Measurements from ENCODE around the gene WDR45B. TPM values are rescaled to one million over a fixed set of nuclear protein-coding genes. Genes with fewer than 3 reads are reported as not detected.

Gene WDR45B
- total RNA-seq, 1 experiment from 2014 or later: 78.4 TPM

DNA sequence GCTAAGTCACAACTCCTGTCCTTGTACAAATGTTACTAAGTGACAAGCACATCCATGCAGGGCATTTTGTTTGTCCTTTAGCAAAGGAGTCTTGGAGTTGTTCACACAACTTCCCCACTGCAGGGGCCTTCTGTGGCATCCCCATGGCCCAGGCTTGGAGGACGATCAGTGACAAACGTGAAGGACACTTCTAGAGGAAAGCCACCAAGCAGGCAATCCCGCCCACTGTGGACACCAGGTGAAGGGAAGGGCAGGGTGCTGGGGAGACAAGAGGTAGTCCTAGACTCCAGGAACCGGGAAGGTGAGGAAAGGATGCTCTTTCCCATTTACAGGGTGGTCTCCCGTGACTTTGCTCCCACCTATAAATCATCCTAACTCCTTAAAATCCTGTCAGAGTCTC, 4.1 kb downstream of the WDR45B start:
- DNase-seq (ENCODE audit: low read depth, low spot score): no peak
- in situ Hi-C loops (cut with HindIII; ENCODE audit: low pct_unique_long_range_greater_than_20kb, low sequenced_read_pairs): no loop called here

DNA sequence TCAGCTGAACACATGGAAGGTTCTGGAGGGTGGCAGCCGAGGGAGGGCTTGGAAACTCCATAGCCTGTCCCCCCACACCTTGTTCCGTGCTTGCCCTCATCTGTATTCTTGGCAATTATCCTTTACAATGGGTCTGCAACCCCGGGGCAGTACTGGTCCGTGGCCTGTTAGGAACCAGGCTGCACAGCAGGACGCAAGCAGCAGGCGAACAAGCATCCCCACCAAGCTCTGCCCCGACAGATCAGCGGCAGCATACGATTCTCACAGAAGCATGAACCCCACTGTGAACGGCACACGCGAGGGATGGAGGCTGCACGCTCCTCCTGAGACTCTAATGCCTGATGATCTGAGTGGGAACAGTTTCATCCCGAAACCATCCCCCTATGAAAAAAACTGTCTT, 6.2 kb downstream of the WDR45B start:
- in situ Hi-C loops (cut with HindIII; ENCODE audit: low pct_unique_long_range_greater_than_20kb, low sequenced_read_pairs): no loop called here
- no peak for DNase-seq (ENCODE audit: low read depth, low spot score)

DNA sequence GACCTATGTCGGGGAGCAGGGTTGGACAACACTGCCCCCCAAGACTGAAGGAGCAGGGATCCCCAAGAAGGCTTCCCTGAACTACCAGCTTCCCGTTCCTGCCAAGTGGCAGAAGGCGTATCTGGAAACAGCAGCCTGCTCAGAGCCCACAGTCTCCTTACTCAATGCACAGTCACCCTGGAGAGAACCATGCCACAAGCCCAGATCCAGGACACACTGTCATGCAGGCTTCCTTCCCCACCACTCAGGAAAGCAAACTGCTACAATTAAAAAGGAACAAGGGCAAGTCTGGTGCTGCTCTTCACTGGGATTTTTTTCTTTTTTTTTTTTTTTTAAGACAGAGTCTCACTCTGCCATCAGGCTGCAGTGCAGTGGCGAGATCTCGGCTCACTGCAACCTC, 8.2 kb downstream of the WDR45B start:
- in situ Hi-C loops (cut with HindIII; ENCODE audit: low pct_unique_long_range_greater_than_20kb, low sequenced_read_pairs): no loop called here
- DNase-seq (ENCODE audit: low read depth, low spot score): no peak

DNA sequence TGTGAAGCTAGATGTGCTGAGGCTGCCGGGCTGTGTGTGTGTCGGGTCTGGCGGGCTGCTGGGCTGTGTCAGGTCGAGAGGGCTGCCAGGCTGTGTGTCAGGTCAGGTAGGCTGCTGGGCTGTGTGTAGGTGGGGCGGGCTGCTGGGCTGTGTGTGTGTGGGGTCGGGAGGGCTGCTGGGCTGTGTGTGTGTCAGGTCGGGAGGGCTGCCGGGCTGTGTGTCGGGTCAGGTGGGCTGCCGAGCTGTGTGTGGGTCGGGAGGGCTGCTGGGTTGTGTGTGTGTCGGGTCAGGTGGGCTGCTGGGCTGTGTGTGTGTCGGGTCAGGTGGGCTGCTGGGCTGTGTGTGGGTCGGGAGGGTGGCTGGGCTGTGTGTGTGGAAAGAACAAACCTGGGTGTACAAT, 8.6 kb downstream of the WDR45B start:
- in situ Hi-C loops (cut with HindIII; ENCODE audit: low pct_unique_long_range_greater_than_20kb, low sequenced_read_pairs): no loop called here

DNA sequence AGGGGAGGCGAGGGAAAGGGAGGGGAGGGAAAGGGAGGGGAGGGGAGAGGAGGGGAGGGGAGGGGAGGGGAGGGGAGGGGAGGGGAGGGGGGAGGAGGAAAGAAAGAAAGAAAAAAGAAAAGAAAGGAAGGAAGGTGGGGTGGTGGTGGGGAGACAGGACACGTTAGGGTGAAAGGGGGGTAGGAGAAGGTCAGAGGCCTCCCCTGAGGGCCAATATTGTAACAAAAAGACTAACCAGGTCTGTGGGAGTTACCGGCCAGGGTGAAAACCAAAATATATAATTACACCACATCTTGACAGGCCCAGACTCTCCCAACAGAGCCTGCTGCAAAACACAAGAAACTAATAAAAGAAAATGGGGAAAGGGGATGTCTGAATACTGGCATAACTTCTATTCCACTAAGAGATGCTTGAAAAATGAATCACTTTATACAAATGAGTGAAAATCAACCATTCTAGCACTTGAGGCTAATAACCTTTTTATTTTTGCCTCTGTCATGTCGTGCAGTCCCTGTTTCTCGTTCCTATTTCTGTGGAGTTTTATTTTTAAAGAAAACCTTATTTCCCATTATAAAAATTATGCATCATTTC, 10.0 kb downstream of the WDR45B start:
- in situ Hi-C loops (cut with HindIII; ENCODE audit: low pct_unique_long_range_greater_than_20kb, low sequenced_read_pairs): no loop called here
- no peak for DNase-seq (ENCODE audit: low read depth, low spot score)

More for the DNA sequence above, 8.6 kb downstream of the WDR45B start:
- DNase-seq (ENCODE audit: low read depth, low spot score): no peak

DNA sequence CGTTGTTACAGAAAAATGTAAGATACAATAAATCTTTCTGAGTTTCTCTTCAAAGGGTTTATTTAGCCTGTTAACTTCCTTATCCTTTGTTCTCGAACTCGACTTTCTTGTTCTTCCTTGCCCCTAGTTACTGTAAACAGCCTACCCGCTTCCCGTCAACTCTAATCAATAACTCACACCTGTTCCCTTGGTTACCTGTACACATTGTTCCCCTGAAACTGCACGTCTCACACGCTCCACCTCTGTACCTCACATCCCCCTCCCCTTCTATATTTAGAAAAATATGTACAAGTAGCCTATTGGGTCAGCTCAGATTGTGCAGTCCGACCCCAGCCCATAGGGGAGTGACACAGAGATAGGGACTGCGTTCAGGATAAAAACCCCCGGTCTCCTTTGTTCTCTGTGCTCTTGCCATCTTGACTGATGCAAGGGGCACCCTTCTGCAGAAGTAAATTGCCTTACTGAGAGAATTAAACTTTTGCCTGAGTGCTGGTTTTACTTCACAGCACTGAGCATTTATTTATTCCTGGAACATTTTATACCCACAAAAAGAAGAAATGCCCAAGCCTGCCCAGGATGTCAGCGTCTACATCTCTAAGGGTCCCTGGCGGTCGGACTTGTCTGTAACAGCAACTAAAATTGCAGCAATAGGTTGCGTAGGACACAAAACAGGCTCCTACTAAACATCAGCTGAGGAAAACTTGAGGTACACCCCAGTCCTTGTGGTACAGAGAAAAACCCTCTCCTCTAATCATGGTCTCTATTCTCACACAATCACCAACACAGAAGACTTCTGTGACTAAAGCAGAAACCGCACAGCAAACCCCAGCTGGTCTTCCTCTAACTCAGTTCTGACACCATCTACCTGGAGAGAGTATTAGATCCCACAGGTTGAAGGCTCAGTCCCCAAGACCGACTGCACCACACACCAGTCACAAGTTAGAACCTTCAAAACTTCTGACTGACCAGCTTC, 11.3 kb downstream of the WDR45B start:
- in situ Hi-C loops (cut with HindIII; ENCODE audit: low pct_unique_long_range_greater_than_20kb, low sequenced_read_pairs): no loop called here
- no peak for DNase-seq (ENCODE audit: low read depth, low spot score)

DNA sequence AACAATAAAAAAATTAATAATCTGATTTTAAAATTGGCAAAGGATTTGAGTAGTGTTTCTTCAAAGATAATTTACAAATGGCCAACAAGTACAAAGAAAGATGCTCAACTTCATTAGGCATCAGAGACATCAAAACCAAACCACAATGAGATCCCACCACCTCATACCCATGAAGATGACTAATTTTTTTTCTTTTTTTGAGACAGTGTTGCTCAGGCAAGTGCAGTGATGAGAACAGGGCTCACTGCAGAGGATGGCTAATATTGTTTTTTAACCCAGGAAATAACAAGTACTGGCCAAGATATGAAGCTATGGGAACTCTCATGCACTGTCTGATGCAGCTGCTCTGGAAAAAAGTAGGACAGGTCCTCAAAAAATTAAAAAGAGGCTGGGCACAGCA, 14.9 kb downstream of the WDR45B start:
- in situ Hi-C loops (cut with HindIII; ENCODE audit: low pct_unique_long_range_greater_than_20kb, low sequenced_read_pairs): no loop called here
- DNase-seq (ENCODE audit: low read depth, low spot score): no peak

DNA sequence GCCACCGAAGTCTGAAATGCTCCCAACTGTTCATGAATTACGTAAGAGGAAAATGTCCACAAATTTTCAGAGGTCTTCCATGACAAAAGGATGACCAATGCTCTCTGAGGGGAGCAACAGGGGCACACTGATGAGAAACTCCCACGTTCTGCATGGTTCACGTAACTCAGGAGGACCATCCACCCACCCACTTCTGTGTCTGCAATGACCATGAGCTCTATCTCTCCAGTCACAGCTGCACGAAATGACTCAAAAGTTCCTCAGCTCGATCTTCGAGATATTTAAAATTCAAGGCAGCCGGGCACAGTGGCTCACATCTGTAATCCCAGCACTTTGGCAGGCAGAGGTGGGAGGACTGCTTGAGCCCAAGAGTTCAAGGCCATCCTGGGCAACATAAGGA, 15.8 kb downstream of the WDR45B start:
- in situ Hi-C loops (cut with HindIII; ENCODE audit: low pct_unique_long_range_greater_than_20kb, low sequenced_read_pairs): no loop called here
- no peak for DNase-seq (ENCODE audit: low read depth, low spot score)

DNA sequence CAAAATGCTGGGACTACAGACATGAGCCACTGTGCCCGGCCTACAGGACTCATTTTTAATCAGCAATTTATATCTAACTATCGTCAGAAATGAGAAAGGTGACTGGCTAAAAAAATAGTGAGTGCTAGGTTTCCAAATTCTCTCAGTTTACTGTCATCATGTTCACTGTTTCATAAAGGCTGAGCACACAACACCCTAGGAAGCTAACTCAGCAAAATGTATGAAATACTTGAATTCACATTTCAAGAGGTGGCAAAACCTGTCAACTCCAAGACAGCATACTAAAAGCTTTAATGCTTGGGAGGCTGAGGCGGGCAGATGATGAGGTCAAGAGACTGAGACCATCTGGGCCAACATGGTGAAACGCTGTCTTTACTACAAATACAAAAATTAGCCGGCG, 16.7 kb downstream of the WDR45B start:
- DNase-seq (ENCODE audit: low read depth, low spot score): no peak
- in situ Hi-C loops (cut with HindIII; ENCODE audit: low pct_unique_long_range_greater_than_20kb, low sequenced_read_pairs): no loop called here

DNA sequence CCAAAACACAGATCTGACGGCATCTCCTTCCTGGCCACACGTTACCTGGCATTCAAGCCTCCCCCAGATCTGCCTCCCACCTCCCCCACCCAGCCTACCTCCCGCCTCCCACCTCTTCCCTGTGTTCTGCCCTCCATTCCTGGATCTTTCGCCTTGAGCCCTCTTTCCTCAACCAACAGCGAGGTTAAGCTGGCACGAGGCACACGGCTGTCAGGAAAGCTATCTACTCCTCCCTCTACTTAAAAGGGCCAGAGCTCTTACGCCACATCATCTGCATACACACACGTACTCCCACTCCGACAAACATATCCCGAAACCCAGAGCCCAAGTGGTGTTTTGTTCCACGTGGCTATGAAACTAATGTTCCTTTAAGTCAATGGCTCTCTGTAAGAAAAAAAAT, 18.0 kb downstream of the WDR45B start:
- DNase-seq (ENCODE audit: low read depth, low spot score): no peak
- in situ Hi-C loops (cut with HindIII; ENCODE audit: low pct_unique_long_range_greater_than_20kb, low sequenced_read_pairs): no loop called here

DNA sequence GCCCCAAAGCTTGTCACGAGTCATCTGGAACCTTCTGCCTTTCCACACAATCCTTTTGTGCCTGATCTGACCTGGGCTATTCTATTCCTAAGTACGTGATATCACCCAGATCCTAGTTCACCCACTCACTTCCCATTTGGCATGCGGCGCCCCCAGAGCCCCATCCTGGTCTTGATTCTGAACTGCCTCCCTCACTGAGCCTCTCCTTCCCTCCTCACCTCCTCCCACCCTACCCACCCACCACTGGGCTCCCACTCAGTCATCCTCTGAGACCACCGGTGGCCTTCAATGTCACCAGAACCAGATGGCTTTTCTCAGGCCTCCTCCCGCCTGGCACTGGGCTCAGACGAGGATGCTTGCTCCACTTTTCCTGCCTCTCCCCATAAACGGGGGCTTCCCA, 18.5 kb downstream of the WDR45B start:
- in situ Hi-C loops (cut with HindIII; ENCODE audit: low pct_unique_long_range_greater_than_20kb, low sequenced_read_pairs): no loop called here
- DNase-seq (ENCODE audit: low read depth, low spot score): no peak

DNA sequence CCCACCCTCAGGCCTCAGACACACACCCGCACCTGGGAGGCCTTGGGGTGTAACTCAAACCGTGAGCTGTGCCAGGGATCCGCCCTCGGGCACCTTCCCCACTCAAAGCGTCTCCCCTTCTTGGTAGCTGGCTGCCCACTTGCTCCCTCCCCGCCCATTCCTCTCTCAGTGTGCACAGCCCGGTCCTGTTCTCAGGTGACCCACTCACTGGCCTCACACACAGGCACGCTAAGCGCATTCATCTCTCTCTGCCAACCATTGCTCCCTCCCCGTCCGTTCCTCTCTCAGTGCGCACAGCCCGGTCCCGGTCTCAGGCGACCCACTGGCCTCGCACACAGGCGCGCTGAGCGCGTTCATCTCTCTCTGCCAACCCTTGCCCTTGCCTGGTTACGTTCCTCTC, 20.8 kb downstream of the WDR45B start:
- no peak for DNase-seq (ENCODE audit: low read depth, low spot score)
- in situ Hi-C loops (cut with HindIII; ENCODE audit: low pct_unique_long_range_greater_than_20kb, low sequenced_read_pairs): no loop called here

DNA sequence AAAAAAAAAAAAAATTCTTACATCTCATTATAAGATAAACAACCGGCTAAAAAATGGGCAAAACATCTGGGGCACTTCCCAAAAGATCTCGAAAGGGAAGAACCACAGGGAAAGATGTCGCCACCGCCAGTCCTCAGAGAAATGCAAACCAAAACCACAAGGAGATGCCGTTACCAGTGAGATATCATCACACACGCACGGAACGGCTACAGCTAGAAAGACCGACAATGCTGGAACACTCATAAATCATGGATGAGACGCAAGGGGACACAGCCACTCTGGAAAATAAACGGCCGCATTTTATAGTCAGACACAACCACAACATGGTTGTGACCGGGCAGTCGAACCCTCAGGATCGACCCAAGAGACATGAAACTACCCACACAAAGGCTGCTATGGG, 24.5 kb downstream of the WDR45B start:
- DNase-seq (ENCODE audit: low read depth, low spot score): no peak
- in situ Hi-C loops (cut with HindIII; ENCODE audit: low pct_unique_long_range_greater_than_20kb, low sequenced_read_pairs): no loop called here

DNA sequence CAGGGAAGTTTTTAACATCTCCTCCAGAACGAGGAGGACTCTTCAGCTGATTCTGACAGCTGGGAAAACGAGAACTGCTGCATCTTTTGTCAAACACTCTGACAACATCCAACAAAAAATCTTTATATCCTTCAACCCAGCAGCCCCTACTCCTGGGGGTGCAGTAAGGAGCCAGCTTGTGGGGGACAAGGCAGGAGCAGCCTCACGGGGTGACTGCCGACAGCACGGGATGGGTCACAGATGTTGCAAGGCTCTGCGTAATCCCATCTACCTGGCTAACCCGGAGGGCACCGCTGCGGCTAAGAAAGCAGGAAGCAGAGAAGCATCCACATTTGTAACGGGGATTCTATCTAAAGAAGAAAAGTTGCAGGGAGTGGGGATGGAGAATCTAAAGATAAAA, 28.6 kb downstream of the WDR45B start:
- DNase-seq (ENCODE audit: low read depth, low spot score): no peak
- in situ Hi-C loops (cut with HindIII; ENCODE audit: low pct_unique_long_range_greater_than_20kb, low sequenced_read_pairs): no loop called here

DNA sequence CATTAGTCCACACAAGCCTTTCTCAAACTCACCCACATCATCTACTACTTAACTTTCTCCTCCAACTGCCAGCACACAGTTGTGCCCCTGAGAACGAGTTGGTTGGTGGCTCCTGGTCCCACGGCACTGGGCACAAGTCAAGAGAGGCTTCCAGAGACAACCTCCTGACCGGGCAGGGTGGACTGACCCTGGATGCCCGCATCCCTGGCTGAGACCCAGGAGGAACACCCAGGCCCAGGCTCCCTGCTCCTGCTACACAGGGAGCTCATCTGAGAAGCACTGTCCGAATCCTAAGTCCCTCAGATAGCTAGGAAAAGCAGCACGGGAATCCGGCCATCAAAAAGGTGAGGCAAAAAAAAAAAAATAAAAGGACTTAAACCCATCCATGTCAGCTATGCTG, 29.0 kb downstream of the WDR45B start:
- in situ Hi-C loops (cut with HindIII; ENCODE audit: low pct_unique_long_range_greater_than_20kb, low sequenced_read_pairs): no loop called here
- DNase-seq (ENCODE audit: low read depth, low spot score): no peak

DNA sequence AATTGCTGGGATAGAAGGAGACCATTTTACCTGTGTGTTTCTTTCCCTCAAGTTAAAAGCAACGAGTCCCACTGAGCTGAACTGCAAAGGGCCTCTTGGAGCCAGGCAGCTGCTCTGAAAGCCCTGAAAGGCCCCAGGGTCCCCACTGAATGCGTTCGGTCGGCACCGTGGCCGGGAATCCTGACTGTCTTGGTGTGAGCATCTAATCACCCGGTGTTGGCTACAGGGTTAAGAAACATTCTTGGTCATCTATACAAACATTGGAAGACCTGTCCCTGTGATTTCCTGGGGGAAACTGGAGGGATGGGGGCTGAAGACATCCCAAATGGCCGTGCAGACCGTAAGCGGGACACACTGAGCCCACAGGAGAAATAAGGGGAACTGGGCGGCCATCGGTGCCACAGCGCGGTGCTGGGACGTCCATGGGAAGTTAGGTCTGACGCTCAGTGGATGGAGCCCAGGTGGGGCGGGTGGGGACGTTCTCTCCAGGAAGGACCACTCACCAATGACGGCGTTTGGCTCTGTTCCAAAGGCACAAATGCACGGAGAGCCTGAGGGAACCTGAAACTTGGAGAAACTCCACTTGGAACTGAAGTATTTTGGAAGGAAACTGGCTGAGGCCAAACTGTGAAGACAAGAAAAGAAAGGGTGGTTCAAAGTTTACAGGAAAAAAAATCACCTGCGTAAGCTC, 32.1 kb downstream of the WDR45B start:
- DNase-seq (ENCODE audit: low read depth, low spot score): no peak
- in situ Hi-C loops (cut with HindIII; ENCODE audit: low pct_unique_long_range_greater_than_20kb, low sequenced_read_pairs): no loop called here

DNA sequence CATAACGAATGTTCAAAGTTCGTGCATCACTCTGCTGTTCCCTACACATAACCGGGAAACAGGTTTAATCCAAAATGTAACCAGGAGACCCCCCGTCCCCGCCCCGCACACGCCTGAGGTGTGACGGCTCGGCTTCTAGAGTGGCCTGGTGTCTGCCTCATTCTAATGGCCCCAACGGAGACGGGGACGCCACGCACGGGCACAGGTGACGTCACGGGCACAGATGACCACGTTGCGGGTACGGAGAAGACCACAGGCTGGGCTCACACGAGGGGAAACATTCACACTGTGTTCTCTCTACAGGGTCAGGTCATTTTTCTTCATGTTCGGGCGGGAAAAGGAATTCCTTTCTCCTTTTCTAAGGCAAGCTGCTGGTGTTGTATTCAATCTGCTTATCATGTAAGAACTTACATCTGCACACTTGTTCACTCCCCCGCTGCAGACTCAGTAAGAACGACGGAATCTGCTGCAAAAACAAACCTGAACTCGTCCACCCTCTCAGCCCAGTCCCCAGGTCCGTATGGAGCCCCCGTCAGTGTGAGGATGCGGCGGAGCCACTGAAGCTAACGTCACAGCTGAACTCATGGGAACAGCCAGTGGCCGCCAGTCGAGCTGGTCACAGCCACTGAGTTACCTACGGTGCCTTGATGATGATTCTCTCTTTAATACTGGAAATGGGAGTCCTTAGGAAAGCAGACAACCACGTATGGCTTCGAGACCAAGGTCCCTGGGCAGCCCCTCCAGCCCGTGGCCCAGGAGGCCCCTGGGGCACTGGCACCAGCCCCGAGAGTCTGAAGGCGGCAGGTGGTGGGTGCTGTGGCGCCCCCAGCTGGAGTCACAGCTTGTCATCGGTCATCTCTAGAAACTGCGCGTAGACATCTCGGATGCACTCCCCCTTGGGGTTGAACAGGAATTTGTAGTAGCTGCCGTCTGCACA, 32.9 kb downstream of the WDR45B start:
- no peak for DNase-seq (ENCODE audit: low read depth, low spot score)
- in situ Hi-C loops (cut with HindIII; ENCODE audit: low pct_unique_long_range_greater_than_20kb, low sequenced_read_pairs): no loop called here
